HG03439 (cell line): ENCODE results near the gene LHFPL3.
"Not testable (repeated sequence)": the region's sequence is repeated elsewhere in the genome, so short reads cannot be mapped to it uniquely, and the experiment has no call there.

Experiments used
- ATAC-seq: cut with Tn5 transposase; IDR thresholded peaks from one replicate; pipeline ENCODE4 v1.9.1; 2021; ENCODE audit warnings: mild to moderate bottlenecking, moderate library complexity; ENCODE audit not compliant: unreplicated experiment

The LHFPL3 gene

GRCh38 chr7:104926601-104927041 is 598.2 kb downstream of the LHFPL3 start:
- no peak for ATAC-seq

- no peak for ATAC-seq
These were observed 598.7 kb downstream of the LHFPL3 start for GRCh38 chr7:104927055-104927454.

- no peak for ATAC-seq
These were observed 600.5 kb downstream of the LHFPL3 start for GRCh38 chr7:104928721-104929400.

GRCh38 chr7:104929921-104930320 is 601.5 kb downstream of the LHFPL3 start:
- ATAC-seq = no peak

GRCh38 chr7:104931181-104931781 is 602.9 kb downstream of the LHFPL3 start:
- no peak for ATAC-seq

GRCh38 chr7:104933022-104933421 is 604.6 kb downstream of the LHFPL3 start:
- ATAC-seq = no peak

- ATAC-seq = no peak
These were observed 605.2 kb downstream of the LHFPL3 start for GRCh38 chr7:104933521-104933988.

- no peak for ATAC-seq
These were observed 606.3 kb downstream of the LHFPL3 start for GRCh38 chr7:104934665-104935064.

GRCh38 chr7:104935276-104935675 is 606.9 kb downstream of the LHFPL3 start:
- ATAC-seq = no peak

GRCh38 chr7:104936546-104936945 is 608.1 kb downstream of the LHFPL3 start:
- no peak for ATAC-seq

GRCh38 chr7:104937489-104937888 is 609.1 kb downstream of the LHFPL3 start:
- not testable (repeated sequence) for ATAC-seq

GRCh38 chr7:104938741-104939390 is 610.5 kb downstream of the LHFPL3 start:
- ATAC-seq = no peak

GRCh38 chr7:104940023-104940710 is 611.8 kb downstream of the LHFPL3 start:
- no peak for ATAC-seq

- ATAC-seq = peak; percentile 32
These were observed 615.3 kb downstream of the LHFPL3 start for GRCh38 chr7:104943502-104944343.

- ATAC-seq = no peak
These were observed 617.2 kb downstream of the LHFPL3 start for GRCh38 chr7:104945599-104945956.

GRCh38 chr7:104946338-104946737 is 617.9 kb downstream of the LHFPL3 start:
- no peak for ATAC-seq

- ATAC-seq = no peak
These were observed 621.6 kb downstream of the LHFPL3 start for GRCh38 chr7:104950006-104950405.

- no peak for ATAC-seq
These were observed 622.4 kb downstream of the LHFPL3 start for GRCh38 chr7:104950754-104951153.

GRCh38 chr7:104951546-104951945 is 623.1 kb downstream of the LHFPL3 start:
- no peak for ATAC-seq

- ATAC-seq = no peak
These were observed 626.9 kb downstream of the LHFPL3 start for GRCh38 chr7:104955276-104955675.
